Panc1 (cell line): ENCODE results near the gene TECPR2. TPM values are rescaled to one million over a fixed set of nuclear protein-coding genes. Genes with fewer than 3 reads are reported as not detected.

Experiments used
- ATAC-seq: fragments of 200-7000 bp; cut with Tn5 transposase; 2 replicates; pipeline ENCODE4 v1.9.1; 2020; ENCODE audit warnings: mild to moderate bottlenecking, moderate library complexity
- BruUV-seq: library from RNA; stranded (reverse); fragments of 400-500 nt; replicated peaks from 2 replicates; lab custom pipeline; 2021; lab: Mats Ljungman, UMichigan
- CTCF ChIA-PET: fragments of 300-600 bp; sonication (Branson Sonifier 250); formaldehyde crosslinking; loops from one replicate; lab custom pipeline; 2022; ENCODE audit warnings: antibody characterized with exemption; lab: Charles Lee
- POLR2A ChIA-PET: fragments of 300-600 bp; sonication (Branson Sonifier 250); formaldehyde crosslinking; loops from one replicate; lab custom pipeline; 2022; ENCODE audit warnings: antibody characterized with exemption; lab: Charles Lee
- DNase-seq: peaks from one replicate; pipeline ENCODE4 v3.0.0-alpha.2; 2010; ENCODE audit warnings: low read depth, low spot score
- H3K27ac ChIP-seq: 2 replicates; pipeline ENCODE4 v1.5.1; 2011; ENCODE audit warnings: mild to moderate bottlenecking, low read length, inconsistent platforms
- H3K27me3 ChIP-seq: fragments of 200-500 bp; sonication (Bioruptor generic); 2 replicates; pipeline ENCODE4 v1.6.0; 2014; ENCODE audit warnings: low read length, inconsistent platforms; ENCODE audit not compliant: control insufficient read depth, insufficient read depth
- H3K36me3 ChIP-seq: fragments of 200-500 bp; sonication (Bioruptor generic); 2 replicates; pipeline ENCODE4 v1.5.1; 2014; ENCODE audit warnings: inconsistent platforms, mild to moderate bottlenecking, low read length, moderate library complexity; ENCODE audit not compliant: control insufficient read depth, insufficient read depth
- H3K4me1 ChIP-seq: 2 replicates; pipeline ENCODE4 v1.5.1; 2011; ENCODE audit warnings: inconsistent platforms, mild to moderate bottlenecking, low read length, moderate library complexity; ENCODE audit not compliant: control insufficient read depth, insufficient read depth
- H3K4me3 ChIP-seq, 2 experiments: 2 replicates each; pipeline ENCODE4 v1.5.1; 2011 to 2012; ENCODE audit warnings: low read depth in 2 of 2, low read length in 2 of 2, mild to moderate bottlenecking in 2 of 2, inconsistent platforms in 1 of 2, moderate library complexity in 1 of 2
- H3K9me3 ChIP-seq: fragments of 200-500 bp; sonication (Bioruptor generic); 2 replicates; pipeline ENCODE4 v1.5.1; 2014; ENCODE audit warnings: low read depth, mild to moderate bottlenecking, inconsistent platforms, low read length, moderate library complexity; ENCODE audit not compliant: control insufficient read depth, insufficient read depth
- CTCF ChIP-seq: fragments of 450-650 bp; IDR thresholded peaks from 2 replicates; pipeline ENCODE4 v1.5.1; 2017; ENCODE audit warnings: mild to moderate bottlenecking
- POLR2AphosphoS5 ChIP-seq: IDR thresholded peaks from 2 replicates; pipeline ENCODE4 v1.6.1; 2012; ENCODE audit warnings: mild to moderate bottlenecking, low read depth, low read length, moderate library complexity
- REST ChIP-seq, 2 experiments: IDR thresholded peaks; 2 replicates each; pipeline ENCODE4 v1.6.1; 2011 to 2012; ENCODE audit warnings: low read depth in 2 of 2, control low read depth in 1 of 2, low read length in 1 of 2, mild to moderate bottlenecking in 1 of 2, moderate library complexity in 1 of 2; ENCODE audit not compliant: insufficient read depth in 1 of 2
- SIN3A ChIP-seq: IDR thresholded peaks from 2 replicates; pipeline ENCODE4 v1.6.1; 2012; ENCODE audit warnings: low read depth, mild to moderate bottlenecking, low read length, moderate library complexity, borderline replicate concordance; ENCODE audit not compliant: insufficient read depth
- TCF7L2 ChIP-seq: IDR thresholded peaks from 2 replicates; pipeline ENCODE4 v1.6.1; 2011; ENCODE audit warnings: mild to moderate bottlenecking, low read depth, low read length, inconsistent platforms
- in situ Hi-C: cut with HindIII; loops from 2 replicates; pipeline ENCODE4 v1.10.0; 2016; ENCODE audit warnings: low sequenced_read_pairs, low pct_unique_long_range_greater_than_20kb
- intact Hi-C: fragments of 100-400 bp; cut with micrococcal nuclease; formaldehyde crosslinking; loops from one replicate; pipeline ENCODE4 v1.10.0; 2022; ENCODE audit not compliant: unreplicated experiment
- total RNA-seq: library from RNA; stranded (reverse); gene quantifications from one replicate; pipeline ENCODE4 v1.2.1, GENCODE V29; 2021; ENCODE audit not compliant: unreplicated experiment

Gene TECPR2
- total RNA-seq, 1 experiment from 2014 or later = 15.5 TPM

- ATAC-seq (no peak), DNase-seq (no peak)
- Histone ChIP-seq H3K4me1 (peaks cover 4% of the 10 kb centered on the region; the same call in 1 of the 2 replicates), H3K4me3 (no peak overlapping the region), H3K27me3 (no peaks in the 10 kb centered on the region), H3K36me3 (peaks cover 4% of the 10 kb centered on the region; the same call in 1 of the 2 replicates), H3K27ac (no peak overlapping the region), H3K9me3 (no peaks in the 10 kb centered on the region)
- TF ChIP-seq POLR2AphosphoS5 (no peak), SIN3A (no peak), REST (IDR thresholded peaks at IDR 0.05; ENCODE audit: insufficient read depth in 1 of 2, low read depth in 2 of 2, low read length in 1 of 2) (no peak), CTCF (no peak), TCF7L2 (no peak)
- CTCF ChIA-PET = no interaction called here
- in situ Hi-C loops = no loop called here
- no TSS peak for BruUV-seq
- POLR2A ChIA-PET = no interaction called here
- intact Hi-C loops = no loop called here
Observed at GRCh38 chr14:102359341-102359740, 3.4 kb upstream of the TECPR2 start.

- H3K4me1 ChIP-seq = peaks cover 4% of the 10 kb centered on the region; the same call in 1 of the 2 replicates
- in situ Hi-C loops (no loop called here), intact Hi-C loops (no loop called here)
- no peak for ATAC-seq
- CTCF ChIA-PET = no interaction called here
- H3K9me3 ChIP-seq = no peaks in the 10 kb centered on the region
- peaks cover 4% of the 10 kb centered on the region; the same call in 1 of the 2 replicates for H3K36me3 ChIP-seq
- BruUV-seq = no TSS peak
- DNase-seq = no peak
- H3K27ac ChIP-seq = no peak overlapping the region
- POLR2A ChIA-PET = no interaction called here
- TF ChIP-seq SIN3A (no peak), REST (IDR thresholded peaks at IDR 0.05; ENCODE audit: insufficient read depth in 1 of 2, low read depth in 2 of 2, low read length in 1 of 2) (no peak), POLR2AphosphoS5 (no peak), CTCF (no peak), TCF7L2 (no peak)
- no peaks in the 10 kb centered on the region for H3K27me3 ChIP-seq
- no peak overlapping the region for H3K4me3 ChIP-seq
Observed at GRCh38 chr14:102360388-102360787, 2.4 kb upstream of the TECPR2 start.
